ENCODE data around the gene CD5L. TPM values are rescaled to one million over a fixed set of nuclear protein-coding genes. Genes with fewer than 3 reads are reported as not detected.
A peak's percentile ranks its signal among the peaks of the same experiment; 100 is the strongest.

Gene CD5L
- total RNA-seq (2014; rRNA removed; shearing (Covaris generic)) = not detected in 2 replicates

DNA sequence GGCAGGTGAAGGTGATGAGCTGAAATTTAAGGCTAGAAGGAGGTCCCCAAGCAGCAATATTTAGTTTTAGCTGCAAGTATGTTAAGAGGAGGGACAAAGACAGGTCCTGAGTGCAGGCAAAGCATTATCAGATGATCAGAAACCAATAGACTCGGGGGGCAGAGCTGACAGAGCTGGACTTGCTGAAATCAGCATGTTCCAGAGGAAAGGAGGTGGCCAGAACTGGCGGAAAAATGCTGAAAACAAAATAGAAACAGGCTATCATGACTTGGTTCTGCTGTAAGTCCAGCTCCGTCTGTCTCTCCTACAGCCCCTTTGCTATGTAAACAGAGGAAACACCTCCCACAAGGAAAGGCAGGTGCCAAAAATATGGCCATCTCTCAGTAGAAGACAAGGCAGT is at the start of gene CD5L:
Gene CD5L (minus strand): TSS at position 101 of the 400 bp plus-strand sequence. CDS start 107 bp downstream, outside the sequence.
- no peak for DNase-seq (ENCODE audit: low spot score)
- in situ Hi-C loops (cut with HindIII; ENCODE audit: low sequenced_read_pairs) = no loop called here

DNA sequence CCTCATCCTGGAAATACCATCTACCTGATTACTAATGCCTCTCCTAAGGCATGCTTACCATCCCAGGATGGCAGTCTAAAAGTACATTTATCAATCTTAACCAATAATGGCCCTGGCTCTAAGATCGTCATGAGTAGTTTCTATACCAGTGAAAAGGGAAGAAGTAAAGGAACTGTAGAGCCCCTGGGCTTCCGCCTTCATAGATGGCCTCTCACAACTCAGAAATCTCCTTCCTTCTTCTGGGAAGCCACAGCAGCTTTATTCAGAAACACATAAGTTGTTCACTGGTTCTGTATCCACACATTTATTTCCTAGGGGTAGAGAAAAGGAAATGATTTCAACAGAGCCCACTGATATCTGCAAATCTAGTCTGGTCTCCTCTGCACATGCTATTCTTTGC is 41.0 kb upstream of the CD5L start:
- in situ Hi-C loops (cut with HindIII; ENCODE audit: low sequenced_read_pairs) = no loop called here
- no peak for DNase-seq (ENCODE audit: low spot score)

DNA sequence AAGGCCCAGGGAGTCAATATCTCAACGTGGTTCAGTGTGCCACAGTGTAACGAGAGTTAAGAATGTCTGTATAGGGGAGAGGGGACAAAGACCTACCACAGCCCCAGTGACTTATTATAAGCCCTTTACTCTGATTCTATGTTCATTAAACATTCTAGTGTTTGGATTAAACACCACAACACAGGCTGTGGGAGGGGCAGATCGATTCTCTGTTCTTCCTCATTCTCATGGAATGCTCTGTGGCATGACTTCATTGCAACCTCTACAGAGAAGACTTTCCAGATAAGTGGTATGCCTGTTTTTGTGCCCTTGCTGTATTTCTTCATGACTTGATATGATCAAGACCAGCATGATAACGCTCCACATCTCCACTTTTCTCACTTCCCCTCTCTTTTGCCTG is 39.0 kb upstream of the CD5L start:
- in situ Hi-C loops (cut with HindIII; ENCODE audit: low sequenced_read_pairs) = no loop called here
- no peak for DNase-seq (ENCODE audit: low spot score)

DNA sequence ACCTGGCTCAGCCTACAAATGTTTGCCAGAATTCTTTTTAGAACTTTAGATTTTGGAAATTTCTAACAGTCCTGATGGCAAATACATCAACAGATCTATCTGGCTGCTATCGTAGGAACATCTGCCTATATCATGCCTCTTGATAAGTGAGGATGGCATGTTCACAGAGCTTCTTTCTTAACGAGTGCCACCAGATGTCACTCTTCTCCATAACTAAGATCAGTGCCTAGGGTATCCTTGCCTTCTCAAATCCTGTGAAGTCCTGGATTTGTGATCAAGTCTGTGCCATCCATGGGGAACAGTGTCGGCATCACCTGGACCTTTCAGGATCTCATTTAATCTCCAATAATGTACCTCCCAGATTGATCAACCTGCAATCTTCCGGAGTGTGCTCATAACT is 36.5 kb upstream of the CD5L start:
- in situ Hi-C loops (cut with HindIII; ENCODE audit: low sequenced_read_pairs) = no loop called here
- DNase-seq (ENCODE audit: low spot score) = peak; percentile 1

DNA sequence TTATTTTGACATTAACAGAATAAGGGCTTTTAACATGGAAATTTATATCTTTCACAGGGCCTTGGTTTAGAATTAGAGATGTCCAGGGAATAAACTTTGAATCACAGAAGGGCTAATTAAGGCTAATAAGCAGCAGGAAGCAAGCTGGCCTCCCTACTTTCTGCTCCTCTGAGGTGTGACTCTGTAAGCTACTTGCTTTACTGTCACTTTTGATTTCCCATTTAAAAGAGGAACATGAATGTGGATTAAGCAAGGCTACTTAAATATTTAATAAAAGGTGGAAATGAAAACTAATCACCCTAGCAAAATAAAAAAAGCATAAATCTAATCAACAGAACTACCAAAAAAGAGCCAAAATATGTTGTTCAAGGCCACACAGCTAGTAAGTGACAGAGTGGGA is 28.9 kb upstream of the CD5L start:
- in situ Hi-C loops (cut with HindIII; ENCODE audit: low sequenced_read_pairs) = no loop called here
- DNase-seq (ENCODE audit: low spot score) = no peak

DNA sequence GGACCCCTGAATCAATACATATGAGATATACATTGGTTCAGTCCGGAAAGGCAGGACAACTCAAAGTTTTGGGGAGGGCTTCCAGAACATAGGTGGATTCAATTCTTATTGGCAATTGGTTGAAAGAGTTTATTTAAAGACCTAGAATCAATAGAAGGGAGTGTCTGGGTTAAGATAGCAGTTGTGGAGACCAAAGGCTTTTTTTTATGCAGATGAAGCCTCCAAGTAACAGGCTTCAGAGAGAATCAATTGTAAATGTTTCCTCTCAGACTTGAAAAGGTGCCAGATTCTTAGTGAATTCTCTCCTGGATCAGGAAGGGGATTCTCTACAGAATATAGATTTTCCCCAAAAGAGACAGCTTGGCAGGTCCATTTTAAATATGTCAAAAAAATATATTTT is 27.0 kb upstream of the CD5L start:
- in situ Hi-C loops (cut with HindIII; ENCODE audit: low sequenced_read_pairs) = no loop called here
- no peak for DNase-seq (ENCODE audit: low spot score)

DNA sequence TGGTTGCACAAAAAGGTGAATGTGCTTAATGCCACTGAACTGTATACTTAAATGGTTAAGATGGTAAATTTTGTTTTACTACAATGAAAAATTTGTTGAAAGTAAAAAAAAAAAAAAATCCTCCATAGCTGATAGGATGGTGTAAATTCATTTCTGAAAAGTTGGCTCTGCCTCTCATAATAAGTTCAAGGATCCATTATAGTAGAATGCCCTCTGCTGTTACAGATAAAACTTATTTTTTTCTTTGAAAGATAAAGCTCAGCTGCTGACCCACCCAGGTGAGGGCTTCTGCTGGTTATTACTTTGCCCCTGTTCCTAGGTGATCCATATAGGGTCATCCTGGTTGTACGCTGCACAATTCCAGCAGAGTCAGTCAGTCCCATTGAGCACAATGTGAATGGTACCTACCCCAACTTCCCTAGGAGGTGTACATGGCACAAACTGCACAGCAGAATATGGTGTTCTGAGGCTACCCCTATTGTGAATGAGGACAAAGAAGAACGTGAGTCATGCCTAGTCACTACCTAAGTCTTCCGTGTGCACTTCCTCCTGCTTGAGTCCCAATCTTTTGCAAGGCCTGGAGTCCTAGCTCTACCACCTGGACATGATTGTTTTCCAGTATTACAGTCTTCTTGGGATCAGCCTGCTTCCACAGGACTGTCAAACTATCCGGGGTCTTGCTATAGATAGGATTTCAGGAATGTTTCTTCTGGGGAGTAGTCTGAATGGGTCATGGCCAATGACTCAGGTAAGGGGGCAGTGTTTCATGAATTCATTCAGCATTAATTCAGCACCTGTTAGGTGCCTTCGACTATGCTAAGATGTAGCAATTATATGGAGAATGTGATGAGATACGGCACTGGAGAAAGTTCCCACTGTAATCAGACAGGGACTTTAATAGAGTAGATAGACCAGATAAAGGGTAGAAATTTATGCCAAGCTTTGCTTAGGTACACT is 20.8 kb upstream of the CD5L start:
- in situ Hi-C loops (cut with HindIII; ENCODE audit: low sequenced_read_pairs) = no loop called here
- no peak for DNase-seq (ENCODE audit: low spot score)

DNA sequence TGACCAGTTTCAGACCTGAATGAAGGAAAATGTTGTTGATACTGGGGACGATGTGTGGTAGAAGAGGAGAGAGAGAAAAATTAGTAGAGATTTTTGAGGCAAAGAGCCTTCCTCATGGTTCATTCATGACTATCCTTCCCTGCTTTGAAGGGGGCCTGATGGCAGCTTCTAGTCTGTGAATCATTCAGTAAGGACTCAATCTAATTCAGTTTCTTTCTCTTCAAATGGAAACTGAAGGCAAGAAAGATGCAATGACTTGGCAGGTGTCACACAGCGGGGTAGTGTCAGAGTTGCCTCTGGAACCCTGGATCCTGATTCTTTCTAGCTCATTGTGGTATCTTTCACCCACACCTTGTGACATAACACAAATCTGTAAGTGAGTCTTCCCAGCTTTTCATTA is 14.9 kb upstream of the CD5L start:
- in situ Hi-C loops (cut with HindIII; ENCODE audit: low sequenced_read_pairs) = no loop called here

DNA sequence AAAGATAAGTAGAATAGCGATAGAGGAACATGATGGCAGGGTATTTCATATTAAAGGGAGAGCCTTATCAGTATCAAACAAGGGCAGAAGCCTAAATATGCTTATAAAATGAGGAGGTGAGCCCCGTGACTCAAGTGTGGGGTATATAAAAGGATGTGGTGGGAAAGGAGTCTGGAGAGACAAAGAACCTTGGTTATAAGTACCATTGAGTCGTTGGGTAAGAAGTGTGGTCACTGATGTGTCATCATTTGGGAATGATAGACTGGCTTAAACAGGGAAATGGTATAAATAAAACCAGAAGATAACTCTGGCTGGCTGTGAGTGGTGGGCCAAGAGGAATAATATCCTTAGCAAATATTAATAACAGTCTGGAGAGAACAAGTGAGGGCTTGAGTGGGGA is 10.9 kb upstream of the CD5L start:
- no peak for DNase-seq (ENCODE audit: low spot score)
- in situ Hi-C loops (cut with HindIII; ENCODE audit: low sequenced_read_pairs) = no loop called here

More for the DNA sequence above, 14.9 kb upstream of the CD5L start:
- DNase-seq (ENCODE audit: low spot score) = no peak

DNA sequence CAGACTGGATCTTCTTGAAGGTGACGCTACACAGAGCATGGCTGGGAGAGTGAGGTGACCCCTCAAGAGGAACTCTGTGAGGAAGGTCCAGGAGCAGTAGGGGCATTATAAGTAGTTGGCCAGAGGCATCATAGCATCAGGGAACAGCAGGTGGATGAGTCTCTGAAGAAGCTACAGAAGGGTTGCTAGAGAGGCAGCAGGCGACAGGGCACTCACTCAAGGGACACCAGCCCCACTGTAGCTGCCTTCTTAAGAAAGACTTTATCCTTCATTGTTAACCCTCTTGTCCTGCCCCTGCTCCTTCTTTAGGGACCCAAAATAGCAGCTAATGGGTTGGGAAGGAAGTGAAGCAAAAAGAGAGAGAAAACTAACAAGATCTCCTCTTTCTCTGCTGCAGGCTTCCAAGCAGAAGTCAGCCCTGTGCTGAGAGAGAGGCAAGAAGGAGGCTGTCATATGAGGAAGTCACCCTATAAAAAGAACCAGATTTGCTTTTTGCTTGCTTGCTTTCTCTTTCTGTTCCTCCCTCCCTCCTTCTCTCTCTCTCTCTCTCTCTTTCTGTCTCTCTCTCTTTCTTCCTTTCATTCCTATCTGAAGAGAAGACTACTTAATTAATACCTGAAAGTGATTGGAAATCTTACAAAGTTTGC is 7.7 kb upstream of the CD5L start:
- in situ Hi-C loops (cut with HindIII; ENCODE audit: low sequenced_read_pairs) = no loop called here
- no peak for DNase-seq (ENCODE audit: low spot score)

DNA sequence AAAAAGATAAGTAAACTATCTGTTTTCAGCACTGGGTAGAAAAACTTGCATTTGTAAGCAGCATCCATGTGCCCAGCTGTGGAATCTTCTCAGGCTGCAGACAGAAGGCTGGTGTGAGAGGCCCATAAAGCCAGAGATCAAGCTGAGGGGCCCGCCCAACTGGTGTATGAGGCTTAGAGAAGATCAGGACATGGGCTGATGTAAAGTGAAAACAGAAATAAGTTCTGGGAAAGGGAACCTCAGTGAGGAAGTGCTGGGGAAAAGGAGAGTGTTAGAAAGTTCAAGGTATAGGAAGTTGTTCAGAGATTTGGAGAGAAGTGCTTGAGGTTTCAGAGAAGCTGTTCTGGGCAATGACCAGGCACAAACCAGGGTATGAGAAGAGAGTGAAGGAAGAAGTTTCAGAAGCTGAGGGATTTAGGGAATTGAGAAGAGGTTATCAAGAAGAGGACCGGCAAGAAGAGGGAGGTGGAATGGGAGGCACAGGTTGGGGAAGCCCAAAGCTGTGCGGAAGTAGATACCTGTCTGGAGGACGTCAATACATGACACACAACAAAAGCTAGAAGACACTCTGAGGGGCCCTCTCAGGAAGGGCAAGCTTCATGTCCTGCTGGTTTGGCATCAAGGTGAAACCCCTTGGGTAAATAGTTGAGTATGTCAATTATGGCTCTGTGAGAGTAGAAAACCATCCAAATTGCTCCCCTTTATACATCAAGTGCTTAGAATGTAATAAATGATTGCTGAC is 2.7 kb upstream of the CD5L start:
- no peak for DNase-seq (ENCODE audit: low spot score)
- in situ Hi-C loops (cut with HindIII; ENCODE audit: low sequenced_read_pairs) = no loop called here

DNA sequence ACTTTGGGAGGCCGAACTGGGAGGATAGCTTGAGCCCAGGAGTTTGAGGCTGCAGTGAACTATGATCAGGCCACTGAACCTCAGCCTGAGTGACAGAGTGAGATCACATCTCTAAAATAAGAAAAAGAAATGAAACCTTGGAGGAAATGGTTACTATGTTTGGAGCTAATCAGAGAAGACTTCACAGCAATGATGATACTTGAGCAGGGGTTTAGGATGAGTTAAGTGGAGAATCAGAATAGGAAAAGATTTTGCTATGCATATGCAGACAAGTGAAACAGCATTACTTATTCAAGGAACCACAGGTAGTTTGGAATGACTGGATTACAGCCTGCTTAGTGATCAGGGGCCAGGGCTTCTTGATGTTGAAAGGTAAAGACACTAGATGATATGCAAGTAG is 1.3 kb upstream of the CD5L start:
- in situ Hi-C loops (cut with HindIII; ENCODE audit: low sequenced_read_pairs) = no loop called here
- DNase-seq (ENCODE audit: low spot score) = no peak

DNA sequence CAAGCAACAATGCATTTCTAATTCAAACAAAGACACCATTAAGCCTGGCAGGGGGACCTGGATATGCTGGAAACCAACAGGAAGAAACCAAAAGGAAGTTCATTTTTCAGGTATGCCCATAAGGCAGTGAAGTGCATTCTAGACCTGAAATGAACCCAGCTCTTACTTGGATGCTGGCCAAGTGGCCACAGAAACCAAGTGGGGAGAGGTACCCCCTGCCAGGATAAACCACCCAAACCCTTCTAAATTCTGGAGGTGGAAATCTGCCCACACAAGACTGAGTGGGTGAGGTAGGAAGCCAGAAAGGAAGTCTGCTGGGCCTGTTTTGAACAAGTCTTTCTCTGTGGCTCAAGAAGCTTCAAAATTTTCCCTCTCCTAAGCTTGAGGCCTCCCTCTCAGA is 2.6 kb downstream of the CD5L start:
- in situ Hi-C loops (cut with HindIII; ENCODE audit: low sequenced_read_pairs) = no loop called here
- DNase-seq (ENCODE audit: low spot score) = no peak

DNA sequence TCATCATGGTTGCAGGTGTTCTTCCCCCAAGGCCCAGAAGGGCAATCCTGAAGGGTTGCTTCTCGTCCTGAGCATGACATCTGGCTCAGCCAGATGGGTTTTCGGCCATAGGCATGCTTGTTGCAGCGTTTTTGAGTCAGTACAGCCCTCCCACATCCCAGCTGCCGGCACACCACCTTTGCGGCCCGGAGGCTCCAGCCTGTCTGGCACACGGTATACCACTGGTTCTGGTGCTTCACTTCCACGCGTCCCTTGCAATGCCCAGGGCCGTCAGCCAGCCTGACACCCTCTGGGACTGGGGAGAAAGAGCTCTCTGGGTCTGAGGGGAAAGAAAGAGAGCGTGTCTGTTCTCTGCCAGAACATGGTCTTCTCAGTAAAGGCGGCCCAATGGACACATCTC is 7.2 kb downstream of the CD5L start:
- DNase-seq (ENCODE audit: low spot score) = no peak
- in situ Hi-C loops (cut with HindIII; ENCODE audit: low sequenced_read_pairs) = no loop called here

DNA sequence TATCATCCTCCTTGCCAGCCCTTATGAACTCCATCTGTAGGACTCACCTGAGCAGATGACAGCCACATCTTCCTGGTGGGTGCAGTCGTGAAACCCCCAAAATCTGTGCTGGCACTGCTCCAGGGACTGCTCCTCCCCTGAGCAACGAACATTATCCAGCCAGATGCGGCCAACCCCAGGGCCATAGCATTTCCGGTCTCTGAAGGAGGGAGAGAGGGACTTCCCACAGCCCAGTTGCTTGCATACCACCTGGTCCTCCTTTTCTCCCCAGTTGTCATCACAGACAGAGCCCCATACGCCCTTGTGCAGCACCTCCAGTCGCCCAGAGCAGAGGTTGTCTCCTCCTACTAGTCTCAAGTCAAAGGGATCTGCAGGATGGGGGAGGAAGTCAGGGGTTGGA is 8.5 kb downstream of the CD5L start:
- in situ Hi-C loops (cut with HindIII; ENCODE audit: low sequenced_read_pairs) = no loop called here
- DNase-seq (ENCODE audit: low spot score) = no peak

DNA sequence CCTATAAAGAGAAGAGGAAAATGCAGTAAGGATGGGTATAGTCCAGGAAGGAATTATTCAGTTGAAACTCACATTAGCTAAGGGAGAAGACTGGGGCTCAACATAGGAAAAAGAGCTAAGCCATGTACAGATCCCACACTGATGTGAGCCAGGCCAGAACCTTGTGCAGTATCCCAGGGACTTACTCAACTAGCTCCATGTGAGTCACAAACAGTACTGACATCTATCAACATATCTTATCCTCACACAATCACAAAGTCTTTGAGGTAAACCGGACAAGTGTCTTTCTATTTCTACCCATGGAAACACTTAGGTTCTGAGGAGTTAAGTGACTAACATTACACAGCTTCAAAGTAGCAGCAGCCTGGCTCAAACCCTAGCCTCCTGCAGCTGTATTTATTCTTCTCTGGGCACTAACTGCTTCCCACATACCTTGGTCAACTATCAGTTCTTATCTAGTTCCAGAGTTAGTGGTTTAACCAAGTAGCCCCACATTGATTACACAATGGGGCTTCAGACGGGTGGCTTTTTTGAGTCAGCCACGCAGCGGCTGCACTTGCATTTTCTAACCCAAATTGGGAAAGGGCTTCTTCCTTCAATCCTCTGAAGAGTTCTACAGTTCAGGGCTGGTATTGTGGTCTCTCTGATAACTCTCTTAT is 9.5 kb downstream of the CD5L start:
- no peak for DNase-seq (ENCODE audit: low spot score)
- in situ Hi-C loops (cut with HindIII; ENCODE audit: low sequenced_read_pairs) = no loop called here

DNA sequence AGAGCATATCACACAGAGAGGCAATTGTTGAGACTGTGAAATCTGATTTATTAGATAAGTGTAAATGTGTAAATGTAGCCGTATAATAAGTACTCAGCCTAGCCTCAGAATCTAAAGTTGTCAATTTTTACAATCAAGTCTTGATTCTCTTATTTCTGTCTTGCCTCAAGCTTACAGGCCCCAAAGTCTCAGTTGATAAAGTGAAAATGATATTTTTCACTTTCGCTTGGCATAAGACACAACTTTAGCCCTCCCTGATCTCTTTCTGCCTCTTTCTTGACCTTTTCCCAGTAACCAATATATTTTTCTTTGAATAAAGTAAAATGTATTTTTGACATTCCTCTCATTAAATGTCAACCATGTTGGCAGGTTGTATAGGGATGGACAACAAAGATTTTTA is 10.7 kb downstream of the CD5L start:
- in situ Hi-C loops (cut with HindIII; ENCODE audit: low sequenced_read_pairs) = no loop called here
- DNase-seq (ENCODE audit: low spot score) = no peak

DNA sequence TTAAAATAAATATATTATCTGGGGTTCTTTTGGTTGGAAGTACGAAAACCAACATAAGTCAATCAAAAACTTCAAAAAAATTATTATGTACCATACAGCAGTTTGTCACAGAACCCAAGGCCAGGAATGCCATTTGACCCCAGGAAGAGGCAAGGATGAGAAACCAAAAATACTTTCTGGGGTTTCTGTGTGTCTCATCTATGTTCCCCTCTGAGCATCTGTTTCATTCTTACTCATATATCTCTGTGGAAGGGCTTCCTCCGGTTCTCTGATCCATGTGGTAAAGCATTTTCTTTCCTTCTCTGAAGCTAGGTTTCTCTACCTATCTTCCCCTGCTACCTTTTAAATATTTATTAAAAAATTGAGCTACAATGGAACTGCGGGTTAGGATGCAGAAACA is 11.9 kb downstream of the CD5L start:
- no peak for DNase-seq (ENCODE audit: low spot score)
- in situ Hi-C loops (cut with HindIII; ENCODE audit: low sequenced_read_pairs) = no loop called here

DNA sequence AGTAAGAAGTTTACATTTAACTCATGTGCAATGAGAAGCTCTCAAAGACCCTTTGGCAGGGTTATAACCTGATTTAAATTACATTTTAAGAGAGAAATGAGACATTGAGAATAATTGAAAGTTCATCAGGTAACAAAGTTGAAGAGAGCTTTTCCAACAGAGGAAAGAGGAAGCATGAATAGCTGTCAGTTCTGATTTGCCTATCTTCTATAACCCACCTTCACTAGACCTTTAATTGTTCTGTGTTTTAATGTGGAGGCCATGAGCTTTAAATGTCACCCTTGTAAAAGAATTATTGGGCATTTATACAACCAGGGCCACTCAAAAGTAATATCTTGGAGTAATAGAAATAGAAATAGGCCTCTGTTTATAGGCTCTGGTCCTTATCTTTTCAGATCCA is 12.4 kb downstream of the CD5L start:
- DNase-seq (ENCODE audit: low spot score) = no peak
- in situ Hi-C loops (cut with HindIII; ENCODE audit: low sequenced_read_pairs) = no loop called here

DNA sequence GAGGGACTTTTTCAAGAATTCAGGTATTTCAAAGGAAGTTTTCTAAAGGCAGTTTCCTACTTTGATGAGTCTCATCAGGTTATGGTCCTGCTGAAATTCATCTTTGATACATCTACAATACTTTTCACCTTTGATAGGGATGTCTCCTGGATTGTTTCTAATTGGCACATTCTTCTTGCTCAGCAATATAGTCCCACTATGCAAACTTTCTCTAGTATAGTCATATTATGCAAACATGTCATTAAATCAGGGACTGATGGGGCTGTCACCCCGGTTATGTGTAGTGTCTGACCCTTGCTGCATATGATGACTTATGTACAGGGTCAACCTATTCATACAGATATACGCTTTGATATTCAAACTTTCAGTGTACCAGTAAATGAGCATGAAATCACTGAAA is 21.3 kb downstream of the CD5L start:
- in situ Hi-C loops (cut with HindIII; ENCODE audit: low sequenced_read_pairs) = no loop called here
- DNase-seq (ENCODE audit: low spot score) = no peak
